Stimulated activated CD4-positive, alpha-beta T cell treated with anti-CD3 and anti-CD28 coated beads, Interleukin-4, amount 100 ng/mL, for 48 hours (primary cell): Measurements from ENCODE around the gene FBXL16.
A peak's percentile ranks its signal among the peaks of the same experiment; 100 is the strongest.
"Not testable (repeated sequence)": the region's sequence is repeated elsewhere in the genome, so short reads cannot be mapped to it uniquely, and the experiment has no call there.

ENCODE experiments used
- DNase-seq, 2 donors: peaks; one replicate each; pipeline ENCODE4 v3.0.0-alpha.2; 2020; ENCODE audit warnings: low read depth in 2 of 2

Gene FBXL16, protein sequence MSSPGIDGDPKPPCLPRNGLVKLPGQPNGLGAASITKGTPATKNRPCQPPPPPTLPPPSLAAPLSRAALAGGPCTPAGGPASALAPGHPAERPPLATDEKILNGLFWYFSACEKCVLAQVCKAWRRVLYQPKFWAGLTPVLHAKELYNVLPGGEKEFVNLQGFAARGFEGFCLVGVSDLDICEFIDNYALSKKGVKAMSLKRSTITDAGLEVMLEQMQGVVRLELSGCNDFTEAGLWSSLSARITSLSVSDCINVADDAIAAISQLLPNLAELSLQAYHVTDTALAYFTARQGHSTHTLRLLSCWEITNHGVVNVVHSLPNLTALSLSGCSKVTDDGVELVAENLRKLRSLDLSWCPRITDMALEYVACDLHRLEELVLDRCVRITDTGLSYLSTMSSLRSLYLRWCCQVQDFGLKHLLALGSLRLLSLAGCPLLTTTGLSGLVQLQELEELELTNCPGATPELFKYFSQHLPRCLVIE

DNA sequence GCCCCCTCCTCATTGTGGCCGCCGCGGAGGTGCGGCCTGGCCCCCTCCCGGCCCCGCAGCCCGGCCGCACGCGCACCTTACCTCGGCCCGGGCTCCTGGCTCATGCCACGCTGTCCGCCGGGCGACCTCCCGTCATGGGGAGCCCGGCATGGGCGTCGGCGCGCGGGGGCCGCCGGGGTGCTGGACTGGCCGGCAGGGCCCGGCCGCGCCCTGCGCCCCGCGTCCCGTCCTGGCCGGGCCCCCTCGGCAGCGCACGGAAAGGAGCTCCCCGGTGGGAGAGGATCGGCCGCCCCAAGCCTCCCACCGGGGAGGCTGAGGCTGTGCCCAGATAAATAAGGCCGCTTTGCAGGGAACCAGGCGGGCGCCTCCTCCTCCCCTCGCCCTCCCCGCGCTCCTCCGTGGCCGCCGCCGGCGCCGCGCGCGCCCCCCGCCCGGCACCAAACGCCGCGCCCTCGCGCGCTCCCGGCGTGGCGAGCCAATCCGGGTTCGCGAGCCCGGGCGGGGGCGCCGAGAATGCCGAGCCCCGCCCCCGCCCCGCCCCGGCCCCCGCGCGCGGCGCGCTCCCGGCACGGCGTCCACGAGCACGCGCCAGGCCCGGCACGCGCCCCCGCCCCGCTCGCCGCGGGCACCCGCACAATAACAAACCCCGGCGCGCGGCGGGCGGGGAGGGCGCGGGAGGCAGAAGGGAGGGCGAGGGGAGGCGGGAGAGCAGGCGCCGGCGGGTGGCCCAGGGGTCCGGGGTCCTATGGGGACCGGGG, at the start of gene FBXL16:
Gene FBXL16, minus strand, starts transcription at position 371 of the 758 bp plus-strand sequence. CDS start 8,396 bp downstream, outside the sequence.
- no peak for DNase-seq

DNA sequence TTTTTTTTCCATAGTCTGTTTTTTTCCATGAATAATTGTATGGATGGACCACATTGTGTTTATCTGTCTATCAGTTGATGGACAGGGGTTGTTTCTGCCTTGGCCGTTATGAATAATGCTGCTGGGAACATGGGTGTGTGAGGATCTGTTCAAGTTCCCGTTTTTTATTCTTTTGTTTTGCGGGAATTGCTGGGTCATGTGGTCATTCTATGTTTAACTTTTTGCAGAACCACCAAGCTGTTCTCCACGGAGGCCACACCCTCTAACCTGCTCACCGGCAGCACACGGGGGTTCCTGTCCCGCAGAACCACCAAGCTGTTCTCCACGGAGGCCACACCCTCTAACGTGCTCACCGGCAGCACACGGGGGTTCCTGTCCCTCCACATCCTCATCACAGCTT, 49.1 kb upstream of the FBXL16 start:
- DNase-seq, result no peak

DNA sequence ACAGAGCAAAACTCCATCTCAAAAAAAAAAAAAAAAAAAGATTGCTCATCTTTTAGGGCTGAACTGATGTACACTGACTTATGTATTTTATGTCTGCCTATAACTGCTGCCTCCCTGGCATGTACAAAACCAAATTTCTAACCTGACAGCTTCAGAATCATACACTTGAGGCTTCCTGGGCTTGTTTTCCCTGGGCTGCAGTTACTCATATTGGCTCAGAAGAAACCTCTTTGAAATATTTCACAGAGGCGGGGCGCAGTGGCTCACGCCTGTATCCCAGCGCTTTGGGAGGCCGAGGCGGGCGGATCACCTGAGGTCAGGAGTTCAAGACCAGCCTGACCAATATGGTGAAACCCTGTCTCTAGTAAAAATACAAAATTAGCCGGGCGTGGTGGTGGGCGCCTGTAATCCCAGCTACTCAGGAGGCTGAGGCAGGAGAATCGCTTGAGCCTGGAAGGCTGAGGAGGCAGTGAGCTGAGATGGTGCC, 48.6 kb upstream of the FBXL16 start:
- not testable (repeated sequence) for DNase-seq

DNA sequence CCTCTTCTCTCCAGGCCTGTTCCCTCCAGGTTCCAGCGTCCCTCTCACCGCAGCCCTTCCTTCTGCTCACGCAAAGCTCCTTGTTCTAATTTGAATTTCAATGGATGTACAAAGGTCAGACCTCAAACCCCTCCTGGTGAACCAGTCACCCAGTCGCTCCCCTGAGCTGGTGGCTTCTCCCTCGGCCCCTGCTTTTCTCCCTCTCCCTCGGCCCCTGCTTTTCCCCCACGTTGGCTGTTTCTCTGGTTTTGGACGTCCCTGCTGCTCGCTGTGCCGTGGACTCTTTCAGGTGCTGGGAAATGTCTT, 46.4 kb upstream of the FBXL16 start:
- DNase-seq, result no peak

DNA sequence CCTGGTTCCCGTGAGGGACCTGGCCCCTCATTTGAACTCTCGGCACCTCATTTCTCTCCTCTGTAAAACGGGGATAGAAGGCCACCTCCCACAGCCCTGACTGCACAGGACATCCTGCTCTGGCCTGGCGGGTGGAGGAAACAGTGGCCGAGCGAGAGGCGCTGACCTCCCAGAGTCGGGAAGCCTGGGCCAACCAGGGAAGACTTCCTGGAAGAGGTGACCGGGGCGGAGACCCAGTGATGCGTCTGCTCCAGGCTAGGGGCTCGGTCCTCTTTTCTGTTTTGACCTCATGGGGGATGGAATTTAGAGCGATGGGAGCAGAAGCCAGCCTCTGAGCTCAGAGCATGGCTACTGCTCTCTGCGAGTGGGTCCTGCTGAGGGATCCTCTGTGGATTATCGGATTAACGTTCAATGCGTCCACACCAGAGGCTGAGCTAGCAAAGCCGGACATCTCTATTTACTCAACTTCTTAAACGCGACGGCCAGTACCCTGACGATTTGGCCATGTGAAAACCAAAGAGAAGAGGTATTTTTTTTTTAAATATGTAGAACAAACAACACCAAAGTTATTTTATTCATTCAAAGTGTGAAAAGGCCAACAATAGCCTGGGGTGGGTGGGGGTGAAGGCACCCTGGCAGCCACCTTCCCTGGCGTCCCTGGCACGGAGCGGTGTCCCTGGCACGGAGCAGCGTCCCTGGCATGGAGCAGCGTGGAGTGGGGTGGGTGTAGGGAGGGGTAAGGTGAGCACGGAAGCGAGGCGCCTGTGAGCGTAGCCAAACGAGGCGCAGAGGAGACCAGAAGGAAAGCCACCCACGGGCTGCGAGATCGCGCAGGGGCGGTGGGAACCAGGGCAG, 45.8 kb upstream of the FBXL16 start:
- DNase-seq, result no peak

DNA sequence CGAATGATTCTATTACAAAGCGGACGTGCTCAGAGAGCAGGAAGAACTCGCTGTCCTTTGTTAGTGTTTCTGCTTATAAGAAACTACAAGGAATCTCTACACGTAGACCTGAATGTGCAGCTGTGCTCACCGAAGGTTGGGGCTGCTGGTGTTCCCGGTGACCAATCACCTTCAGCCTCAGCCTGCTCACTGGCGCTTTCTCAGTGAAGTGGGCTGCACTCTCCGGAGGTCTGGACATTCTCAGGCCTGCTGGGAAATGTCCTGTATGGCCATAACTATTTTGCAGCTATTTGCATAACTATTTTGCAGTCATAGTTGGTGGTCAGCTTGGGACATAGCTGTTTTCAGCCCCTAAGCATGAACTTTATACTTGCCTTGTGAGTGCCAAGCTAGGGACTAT, 44.9 kb upstream of the FBXL16 start:
- DNase-seq, result no peak

DNA sequence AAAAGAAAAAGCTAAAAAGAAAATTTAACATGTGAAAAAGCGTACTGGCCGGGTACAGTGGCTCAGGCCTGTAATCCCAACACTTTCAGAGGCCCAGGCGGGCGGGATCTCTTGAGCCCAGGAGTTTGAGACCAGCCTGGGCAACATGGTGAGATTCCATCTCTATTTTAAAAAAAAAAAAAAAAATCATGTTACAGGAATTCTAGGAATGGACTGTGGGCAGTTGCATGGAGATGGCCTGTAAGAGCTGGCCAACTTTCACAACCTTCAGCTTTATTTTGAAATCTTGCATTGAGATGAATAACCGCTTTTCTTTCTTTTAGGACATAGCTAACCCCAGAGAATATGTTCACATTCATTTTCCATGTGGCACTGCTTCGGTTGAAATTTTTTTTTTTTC, 43.4 kb upstream of the FBXL16 start:
- DNase-seq, result no peak

DNA sequence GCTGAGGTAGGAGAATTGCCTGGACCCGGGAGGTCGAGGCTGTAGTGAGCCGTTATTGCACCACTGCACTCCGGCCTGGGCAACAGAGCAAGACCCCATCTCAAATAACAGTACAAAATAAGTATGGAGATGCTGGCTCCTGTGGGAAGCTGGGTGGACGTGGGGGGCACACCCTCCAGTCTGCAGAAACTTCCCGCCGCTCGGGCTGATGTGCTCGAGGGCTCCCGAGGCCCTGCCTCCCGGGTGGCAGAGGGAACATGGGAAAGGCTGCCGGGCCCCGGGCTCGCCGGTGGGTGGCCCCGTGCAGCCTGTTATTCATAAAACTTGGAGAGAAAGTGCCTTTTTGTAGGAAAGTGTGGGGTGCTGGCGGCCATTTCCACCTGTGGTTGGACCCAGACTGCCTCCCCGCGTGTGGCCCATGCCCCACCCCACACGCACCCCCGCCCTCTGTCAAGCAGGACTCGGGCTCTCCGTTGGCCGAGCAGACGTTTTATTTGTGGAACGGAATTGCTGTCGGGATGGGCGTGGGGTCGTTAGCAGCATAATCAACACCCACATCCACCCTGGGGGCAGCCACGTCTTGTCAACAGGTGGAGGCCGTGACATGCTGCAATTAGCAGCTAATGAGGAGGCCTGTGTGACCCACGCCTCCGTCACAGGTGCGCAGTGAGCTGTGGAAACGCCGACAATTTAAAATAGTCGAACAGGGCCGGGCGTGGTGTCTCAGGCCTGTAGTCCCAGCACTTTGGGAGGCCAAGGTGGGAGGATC, 42.6 kb upstream of the FBXL16 start:
- no peak for DNase-seq

DNA sequence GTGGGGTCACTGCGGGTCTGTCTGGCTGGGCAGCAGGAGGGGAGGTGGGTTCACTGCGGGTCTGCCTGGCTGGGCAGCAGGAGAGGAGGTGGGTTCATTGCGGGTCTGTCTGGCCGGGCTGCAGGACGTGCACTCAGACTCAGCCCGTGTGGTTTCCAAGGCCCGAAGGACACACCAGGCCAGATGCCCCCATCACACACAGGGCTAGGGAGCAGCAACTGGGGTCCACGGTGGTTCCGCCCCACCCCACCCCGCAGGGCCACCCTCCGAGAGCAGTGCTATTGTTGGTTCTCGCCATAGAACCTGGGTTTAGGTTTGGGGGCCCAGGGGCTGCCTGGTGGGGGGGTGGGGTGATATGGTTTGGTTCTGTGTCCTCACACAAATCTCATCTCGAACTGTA, 41.0 kb upstream of the FBXL16 start:
- DNase-seq, result no peak

DNA sequence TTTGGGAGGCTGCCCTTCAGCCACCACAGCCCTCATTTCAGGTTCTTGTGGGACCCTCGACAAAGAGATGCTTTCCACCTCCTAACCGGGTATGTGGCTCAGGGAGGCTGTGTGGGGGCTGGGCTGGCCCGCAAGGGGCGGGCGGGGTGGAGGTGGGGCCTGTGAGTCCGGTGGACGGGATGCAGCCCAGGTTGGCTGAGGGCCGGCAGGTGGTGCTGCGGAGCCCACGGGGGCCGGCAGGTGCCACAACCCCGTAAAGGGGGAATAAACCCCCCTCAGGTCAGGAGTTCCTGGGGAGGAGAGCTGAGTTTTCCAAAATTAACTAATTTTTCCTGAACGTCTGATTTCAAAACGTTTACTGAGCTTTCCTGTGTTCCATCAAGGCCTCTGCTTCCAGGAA, 40.1 kb upstream of the FBXL16 start:
- DNase-seq, result no peak

DNA sequence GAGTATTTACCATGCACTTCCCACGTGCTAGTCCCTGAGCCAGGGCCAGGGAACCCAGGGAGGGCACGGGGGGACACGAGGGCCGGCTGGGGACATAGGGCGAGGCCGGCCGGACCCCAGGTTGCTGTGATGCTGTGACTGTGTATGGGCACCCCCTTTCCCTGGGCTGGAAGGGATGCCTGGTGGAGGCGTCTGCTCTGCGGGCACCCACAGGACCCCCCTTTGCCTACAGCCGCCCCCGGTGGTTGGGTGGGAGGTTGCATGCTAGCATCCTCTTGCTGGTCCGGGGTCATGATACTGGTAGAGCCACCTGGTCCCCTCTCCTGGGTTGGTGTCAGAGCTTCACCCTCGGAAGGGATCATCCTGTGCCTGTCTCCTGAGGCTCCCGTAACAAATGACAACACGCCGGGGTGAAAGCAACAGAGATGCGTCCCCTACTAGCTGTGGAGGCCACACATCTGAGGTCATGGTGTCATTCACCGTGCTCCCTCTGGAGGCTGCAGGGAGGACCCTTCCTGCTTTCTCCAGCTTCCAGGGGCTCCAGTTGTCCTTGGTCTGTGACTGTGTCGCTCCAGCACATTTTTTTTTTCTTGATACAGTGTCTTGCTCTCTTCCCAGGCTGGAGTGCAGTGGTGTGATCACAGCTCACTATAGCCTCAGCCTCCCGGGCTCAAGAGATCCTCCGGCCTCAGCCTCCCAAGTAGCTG, 38.3 kb upstream of the FBXL16 start:
- DNase-seq, result no peak

DNA sequence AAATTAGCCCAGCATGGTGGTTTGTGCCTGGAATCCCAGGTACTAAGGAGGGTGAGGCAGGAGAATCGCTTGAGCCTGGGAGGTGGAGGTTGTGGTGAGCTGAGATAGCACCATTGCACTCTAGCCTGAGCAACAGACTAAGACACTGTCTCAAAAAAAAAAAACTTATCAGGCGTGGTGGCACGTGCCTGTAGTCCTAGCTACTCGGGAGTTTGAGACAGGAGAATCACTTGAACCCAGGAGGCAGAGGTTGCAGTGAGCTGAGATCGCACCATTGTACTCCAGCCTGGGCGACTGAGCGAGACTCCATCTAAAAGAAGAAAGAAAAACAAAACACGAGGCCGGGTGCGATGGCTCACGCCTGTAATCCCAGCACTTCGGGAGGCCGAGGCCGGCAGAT, 37.3 kb upstream of the FBXL16 start:
- DNase-seq, result not testable (repeated sequence)

DNA sequence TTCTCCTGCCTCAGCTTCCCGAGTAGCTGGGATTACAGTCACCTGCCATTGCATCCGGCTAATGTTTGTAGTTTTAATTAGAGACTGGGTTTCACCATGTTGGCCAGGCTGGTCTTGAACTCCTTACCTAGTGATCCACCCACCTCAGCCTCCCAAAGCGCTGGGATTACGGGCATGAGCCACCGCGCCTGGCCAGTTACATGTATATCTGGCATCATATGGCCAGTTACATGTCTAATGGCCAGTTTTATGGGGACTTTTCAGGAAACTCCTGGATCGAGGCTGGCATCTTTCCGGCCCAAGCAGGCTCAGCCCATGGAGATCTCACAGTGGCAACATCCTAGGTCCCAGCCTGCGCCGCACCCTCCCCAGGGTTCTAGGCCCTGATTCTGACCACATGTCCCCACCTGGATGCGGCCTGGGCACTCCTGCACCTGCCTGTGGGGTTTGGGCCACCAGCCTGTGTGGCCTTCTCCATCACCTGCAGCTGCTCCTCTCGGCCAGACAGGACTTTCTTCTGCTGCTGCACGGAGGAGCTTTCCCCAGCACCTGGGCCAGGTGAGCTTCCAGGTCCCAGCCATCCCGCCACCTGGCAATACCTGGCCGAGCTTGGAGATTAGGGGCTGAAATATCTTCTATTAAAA, 36.5 kb upstream of the FBXL16 start:
- no peak for DNase-seq

DNA sequence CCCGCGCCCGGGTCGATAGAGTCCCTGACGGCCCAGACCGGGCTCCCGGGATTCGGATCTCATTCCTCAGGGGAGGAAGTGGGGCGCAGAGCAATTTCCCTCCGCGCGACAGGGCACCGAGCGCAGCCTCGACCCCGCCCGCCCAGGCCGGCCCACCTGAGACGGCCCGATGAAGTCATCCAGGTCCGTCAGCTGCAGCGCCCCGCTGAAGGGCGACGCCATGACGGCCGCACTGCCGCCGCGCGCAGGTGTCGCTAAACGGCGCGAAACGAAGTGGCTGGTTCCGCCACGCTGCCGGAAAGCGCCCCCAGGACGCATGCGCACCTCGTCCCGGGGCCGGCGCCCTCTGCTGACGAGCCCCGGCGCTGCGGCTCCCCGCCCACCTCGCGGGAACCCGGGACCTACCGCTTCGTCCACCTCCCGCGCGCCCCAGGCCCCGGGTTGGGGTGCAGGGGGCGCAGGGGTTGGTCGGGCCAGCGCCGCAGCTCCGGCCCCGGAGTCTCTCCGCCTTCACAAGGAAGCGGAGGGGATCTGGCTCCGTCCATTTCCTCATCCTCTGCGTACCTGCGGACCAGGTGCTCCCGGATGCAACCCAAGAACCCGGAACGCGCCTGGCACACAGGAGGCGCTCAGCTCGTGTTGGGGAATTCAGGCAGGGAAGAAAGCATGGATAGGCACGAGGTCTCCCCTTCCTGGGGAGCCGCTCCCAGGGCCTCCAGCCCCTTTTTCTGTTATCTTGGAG, 35.3 kb upstream of the FBXL16 start, which contains the start of gene CIAO3:
Gene CIAO3, minus strand, starts transcription at position 234 of the 742 bp plus-strand sequence. Its CDS starts 12 bp downstream, at position 222.
- DNase-seq, result peak; percentile 86 to 94

DNA sequence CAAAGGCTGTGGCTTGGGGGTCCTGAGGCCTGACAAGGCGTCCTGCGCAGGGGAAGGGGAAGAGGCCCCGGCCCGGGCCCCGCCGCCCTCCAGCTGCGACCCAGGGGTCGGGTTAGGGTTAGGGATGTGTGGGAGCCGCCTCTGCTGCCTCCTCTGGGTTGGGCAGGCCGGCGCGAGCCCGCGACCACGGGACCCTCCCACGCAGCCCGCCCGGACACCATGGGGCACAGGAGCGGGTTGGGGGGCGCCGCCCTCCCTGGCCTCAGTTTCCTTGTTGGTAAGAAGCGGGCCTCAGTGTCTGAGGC, 34.8 kb upstream of the FBXL16 start:
- DNase-seq, result no peak

DNA sequence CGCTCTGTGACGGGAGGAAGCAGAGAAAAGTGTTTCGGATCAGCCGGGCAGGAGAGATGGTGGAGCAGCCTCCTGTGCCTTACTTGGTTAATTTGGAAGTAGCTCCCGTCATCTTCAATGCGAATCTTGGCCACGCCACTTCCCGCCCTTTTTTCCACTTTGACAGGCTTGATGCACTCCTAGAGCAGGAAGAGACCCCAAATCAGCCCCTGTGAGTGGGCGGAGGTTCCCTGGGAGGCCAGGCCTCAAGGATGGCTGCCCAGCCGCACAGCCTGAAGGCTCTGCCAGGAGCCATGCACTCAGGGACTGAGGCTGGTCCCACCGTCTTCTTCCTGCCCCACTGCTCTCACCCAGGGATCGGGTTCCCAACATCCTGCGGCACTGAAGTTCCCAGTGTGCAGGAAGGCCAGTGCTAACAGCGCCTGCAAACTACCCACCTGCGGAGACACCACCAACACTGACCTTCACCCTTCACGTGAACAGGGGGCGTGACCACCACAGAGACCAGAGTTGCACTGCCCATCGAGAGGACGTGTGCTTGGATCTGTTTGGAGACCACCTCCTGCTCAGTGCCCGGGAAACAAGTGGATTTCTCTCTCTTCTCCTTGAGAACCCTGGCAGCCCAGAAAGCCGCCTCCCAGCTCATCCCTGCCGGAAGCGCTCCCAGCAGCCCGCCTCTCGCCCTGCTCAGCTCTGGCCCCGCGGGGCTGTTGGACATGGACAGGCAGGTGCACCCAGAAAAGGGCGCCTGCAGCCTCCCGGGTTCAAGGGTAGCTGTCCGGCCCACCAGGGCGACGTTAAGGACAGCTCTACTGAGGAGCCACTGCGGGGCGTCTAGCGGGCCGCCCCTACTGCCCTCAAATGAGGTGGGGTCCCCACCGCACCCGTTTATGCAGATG, 34.2 kb upstream of the FBXL16 start:
- DNase-seq, result no peak

DNA sequence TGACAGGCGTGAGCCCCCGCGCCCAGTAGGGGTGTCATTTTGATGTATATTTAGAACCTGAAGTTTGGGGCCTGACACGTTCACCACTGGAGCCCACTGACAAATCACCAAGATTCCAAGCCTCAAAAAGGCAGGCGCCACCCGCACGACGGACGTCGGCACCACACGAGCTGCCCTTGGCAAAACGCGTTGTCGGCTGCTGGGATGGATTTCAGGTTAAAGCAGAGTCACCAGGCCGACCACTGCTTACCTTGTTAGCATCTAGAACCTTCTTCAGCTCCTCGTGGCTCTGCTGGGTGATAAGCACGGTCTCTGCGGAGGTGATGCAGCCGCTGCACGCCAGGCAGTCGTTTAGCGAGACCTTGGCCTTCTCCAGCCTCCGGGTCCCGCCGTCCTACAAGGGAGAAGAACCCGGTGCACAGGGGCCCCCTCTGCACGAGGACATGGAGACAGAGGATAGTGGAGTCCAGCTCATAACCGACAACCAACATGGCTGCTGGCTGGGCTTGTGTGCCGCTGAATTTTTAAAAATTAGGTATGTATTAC, 31.4 kb upstream of the FBXL16 start:
- no peak for DNase-seq

DNA sequence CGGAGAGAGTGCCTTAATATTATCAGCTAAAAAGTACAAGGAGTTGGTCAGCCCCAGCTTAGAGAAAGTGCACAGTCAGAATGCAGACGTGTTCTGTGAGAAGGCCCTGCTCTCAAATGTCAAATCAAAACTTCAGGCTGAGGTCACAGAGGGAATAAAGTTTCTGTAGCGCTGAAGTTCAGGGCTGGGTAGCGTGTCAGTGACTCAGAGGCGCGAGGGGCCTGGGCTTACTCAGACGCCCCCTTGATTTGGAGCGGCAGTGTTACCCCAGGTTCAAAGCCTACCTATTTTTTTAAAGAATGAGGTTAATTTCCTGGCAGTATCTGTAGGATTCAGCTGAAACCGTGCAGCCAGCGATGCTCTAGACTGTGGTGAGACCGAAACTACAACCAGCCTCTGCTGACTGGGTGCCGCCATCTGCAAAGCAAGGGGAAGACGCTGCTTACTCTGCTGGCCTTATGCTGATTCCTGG, 30.4 kb upstream of the FBXL16 start:
- DNase-seq, result peak in 1 of 2 donors; percentile 68
